CD4-positive, alpha-beta T cell treated with Interleukin-4 for 4 hours (primary cell): ENCODE data around the gene GNB1.

Source experiments
- DNase-seq: peaks from one replicate; pipeline ENCODE4 v3.0.0-alpha.2; 2020

Gene GNB1

DNA sequence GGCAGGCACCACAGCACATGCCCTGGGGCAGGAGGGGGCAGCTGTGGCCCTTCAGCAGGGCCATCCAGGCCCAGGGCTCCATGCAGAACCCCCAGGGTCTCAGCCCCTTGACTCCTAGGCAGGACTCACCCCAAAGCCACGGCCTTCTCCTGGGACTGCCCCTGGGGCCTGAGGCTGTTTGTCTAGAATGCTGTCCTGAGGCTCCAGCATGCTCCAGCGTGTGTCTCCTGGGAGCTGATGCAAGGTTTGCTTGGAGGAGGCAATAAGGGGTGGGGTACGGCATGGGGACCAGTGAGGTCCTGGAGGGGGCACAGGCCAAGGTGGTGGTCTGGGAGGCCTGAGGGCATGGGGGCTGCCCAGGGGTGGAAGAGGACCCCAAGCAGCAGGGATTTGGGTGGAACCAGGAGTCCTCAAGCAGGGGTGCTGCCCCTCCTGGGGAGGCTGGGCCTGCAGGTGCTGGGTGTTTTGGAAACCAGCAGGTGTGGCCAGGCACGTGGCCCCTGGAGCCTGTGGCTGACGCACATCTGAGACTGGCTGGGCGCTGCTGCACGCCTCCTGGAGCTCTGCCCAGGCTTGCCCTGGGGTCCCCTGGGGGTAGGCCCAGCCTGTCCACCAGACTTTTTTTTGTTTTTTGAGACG lies 16.3 kb upstream of the GNB1 start:
- DNase-seq = no peak

DNA sequence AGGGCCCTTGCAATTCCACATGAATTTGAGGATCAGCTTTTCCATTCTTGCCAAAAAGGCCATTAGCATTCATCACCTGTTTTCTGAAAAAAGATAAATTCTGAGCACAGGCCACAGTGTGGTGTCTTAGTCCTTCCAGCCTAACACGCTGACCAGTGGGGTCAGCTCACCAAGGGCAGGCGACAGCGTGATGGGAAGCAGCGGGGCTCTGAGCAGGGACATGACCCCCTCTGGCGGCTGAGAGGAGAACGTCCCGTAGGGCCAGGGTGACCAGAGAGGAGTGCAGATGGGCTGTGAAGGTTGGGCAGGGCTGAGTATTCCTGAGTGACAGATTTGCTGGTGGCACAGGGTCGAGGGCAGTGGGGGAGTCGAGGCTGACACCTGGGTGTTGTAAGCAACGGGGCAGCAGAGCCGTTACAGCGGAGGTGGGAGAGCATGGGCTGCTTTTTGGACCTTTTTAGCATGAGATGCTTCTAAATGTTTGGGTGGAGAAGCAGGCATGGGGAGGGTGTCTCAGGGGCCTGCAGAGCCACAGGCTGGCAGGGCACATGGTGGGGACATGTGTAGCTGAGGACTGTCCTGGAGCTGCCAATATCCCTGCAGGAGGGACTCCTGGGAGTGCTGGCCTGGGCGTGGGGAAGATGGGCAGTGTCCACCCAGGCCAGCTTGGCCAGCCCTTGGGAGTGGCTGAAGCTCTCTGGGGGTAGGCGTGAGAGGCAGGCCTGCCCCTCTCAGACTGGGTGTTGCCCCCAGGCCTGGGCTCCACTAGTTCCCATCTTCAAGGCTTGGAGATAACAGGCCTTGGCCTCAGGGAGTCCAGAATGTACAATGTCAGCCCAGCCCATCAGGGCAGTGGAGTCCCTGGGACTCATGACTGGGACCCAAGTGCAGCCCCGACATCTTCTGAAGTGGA lies 15.6 kb upstream of the GNB1 start:
- DNase-seq = peak; percentile 64

DNA sequence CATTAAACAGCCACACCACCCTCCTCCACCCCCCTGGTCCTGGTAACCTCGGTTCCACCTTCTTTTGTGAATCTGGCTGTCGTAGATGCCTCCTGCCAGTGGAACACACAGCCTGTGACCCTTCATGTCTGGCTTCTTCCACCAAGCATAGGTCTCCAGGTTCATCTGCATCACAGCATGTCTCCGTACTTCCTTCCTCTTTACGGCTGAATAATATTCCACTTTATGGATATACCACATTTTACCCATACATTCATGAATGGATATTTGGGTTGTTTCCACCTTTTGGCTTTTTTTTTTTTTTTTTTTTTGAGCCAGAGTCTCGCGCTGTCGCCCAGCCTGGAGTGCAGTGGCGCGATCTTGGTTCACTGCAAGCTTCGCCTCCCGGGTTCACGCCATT lies 12.3 kb upstream of the GNB1 start:
- no peak for DNase-seq

DNA sequence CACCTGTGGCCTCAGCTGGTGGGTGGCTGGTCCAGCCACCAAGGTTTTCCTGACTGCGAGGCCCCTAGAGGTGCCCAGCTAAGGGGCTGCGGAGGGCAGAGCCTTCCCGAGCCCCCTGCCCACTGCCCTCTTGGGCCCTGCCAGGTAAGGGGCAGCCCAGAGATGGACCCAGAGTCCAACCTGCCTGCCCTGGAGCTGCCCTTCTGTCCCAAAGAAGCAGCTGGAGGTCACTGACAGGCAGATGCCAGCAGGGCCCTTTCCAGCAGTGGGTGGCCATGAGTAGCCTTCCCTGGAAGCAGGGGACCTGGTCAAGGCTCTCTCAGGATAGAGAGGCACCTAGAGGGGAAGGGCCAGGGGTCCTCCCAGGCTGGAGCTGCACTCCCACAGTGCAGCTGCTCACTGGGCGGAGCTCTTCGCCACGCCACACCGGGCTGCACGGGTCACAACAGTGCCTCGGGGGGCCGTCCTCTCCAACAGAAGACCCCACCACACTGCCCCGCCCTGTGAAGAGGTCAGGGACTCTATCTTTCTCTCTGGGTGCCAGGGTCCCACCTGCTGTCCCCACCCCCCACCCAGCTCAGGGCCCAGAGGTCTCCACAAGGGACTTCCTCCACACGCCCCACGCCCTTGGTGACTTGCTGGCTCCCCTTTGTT lies 10.9 kb upstream of the GNB1 start:
- no peak for DNase-seq

DNA sequence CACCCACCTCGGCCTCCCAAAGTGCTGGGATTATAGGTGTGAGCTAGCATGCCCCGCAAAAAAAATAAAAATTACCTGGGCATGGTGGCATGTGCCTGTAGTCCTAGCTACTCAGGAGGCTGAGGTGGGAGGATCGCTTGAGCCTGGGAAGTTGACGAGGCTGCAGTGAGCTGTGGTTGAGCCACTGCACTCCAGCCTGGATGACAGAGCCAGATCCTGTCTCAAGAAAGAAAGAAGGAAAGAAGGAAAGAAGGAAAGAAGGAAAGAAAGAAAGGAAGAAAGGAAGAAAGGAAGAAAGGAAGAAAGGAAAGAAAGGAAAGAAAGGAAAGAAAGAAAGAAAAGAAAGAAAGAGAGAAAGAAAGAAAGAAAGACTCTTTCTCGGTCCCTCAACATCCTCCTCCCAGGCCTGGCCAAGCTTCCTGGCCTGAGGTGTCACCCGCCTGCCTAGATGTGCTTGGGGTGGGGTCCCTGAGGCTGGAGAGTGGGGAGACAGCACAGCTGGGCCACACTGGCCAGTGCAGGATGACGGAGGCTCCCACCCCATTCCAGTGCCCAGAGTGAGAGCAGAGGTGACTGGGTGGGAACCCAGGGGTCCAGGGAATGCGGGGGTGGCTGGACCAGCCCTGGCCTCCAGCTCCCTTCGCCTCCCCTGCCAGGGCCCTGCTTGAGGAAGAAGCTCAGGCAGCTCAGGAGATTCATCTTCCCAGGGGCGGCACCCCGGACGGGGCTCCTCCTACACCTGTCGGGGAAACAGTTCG lies 10.2 kb upstream of the GNB1 start:
- DNase-seq = no peak

DNA sequence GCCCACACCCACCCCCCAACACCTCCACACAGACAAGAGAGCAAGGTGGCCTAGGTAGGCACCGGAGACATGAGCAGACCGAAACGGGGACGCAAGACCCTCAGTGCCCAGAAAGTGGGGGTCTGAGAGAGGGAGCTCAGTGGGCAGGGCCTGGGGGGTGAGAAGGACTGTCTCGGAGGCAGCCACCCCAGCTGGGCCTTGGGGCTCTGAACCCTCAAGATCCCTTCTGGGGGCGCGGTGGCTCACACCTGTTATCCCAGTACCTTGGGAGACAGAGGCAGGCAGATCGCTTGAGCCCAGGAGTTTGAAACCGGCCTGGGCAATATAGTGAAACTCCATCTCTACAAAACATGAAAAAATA lies 9.1 kb upstream of the GNB1 start:
- DNase-seq = no peak

DNA sequence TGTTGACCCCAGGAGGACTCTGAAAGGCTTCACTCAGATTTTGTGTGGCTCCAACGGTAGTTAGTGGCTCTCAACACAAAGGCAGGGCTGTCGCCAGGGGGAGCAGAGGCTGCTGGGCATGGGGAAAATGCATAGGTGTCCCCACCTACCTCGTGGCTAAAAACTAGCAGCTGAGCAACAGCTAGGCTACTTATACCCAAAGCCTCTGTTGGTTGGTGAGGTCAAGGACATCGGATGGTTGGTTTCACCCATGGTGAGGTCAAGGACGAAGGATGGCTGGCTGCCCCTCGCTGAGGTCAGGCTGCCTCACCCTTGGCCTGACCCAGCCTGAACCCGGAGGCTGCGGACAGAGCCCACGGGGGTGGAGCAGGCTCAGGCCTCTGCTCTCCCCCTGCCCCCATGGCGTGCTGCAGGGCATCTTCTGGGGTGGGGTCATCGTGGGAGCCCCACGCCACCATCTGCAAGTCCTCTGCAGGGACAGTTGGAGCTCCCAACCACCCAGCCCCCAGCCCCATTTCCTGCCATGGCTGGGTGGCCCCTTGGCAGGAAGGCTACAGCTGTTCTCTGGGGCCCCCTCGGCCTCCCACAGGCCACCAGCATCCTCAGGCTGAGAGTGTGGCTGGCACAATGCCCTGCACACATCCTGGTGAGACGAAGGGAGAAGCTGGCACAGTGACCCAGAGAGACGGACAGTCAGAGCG lies 8.5 kb upstream of the GNB1 start:
- DNase-seq = no peak

DNA sequence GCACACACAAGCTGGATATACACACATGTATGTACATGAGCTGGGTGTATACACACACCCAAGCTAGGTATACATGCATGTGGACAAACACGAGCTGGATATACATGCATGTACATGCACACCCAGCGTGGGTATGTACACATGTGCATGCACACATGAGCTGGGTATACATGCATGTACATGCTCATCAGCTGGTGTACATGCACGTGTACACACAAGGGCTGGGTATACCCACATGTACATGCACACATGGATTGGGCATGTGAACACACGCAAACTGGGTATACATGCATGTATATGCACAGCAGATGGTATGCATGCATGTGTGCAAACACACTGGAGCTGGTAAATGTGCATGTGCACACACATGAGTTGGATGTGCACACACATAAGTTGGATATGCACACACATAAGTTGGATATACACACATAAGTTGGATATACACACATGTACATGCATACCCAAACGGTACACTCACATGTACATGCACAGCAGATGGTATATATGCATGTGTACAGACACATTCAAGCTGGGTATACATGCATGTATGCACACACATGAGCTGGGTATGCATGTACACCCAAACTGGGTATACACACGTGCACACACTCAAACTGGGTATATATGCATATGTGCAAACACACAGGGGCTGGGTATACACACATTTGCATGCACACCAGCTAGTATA lies 7.5 kb upstream of the GNB1 start:
- DNase-seq = no peak

DNA sequence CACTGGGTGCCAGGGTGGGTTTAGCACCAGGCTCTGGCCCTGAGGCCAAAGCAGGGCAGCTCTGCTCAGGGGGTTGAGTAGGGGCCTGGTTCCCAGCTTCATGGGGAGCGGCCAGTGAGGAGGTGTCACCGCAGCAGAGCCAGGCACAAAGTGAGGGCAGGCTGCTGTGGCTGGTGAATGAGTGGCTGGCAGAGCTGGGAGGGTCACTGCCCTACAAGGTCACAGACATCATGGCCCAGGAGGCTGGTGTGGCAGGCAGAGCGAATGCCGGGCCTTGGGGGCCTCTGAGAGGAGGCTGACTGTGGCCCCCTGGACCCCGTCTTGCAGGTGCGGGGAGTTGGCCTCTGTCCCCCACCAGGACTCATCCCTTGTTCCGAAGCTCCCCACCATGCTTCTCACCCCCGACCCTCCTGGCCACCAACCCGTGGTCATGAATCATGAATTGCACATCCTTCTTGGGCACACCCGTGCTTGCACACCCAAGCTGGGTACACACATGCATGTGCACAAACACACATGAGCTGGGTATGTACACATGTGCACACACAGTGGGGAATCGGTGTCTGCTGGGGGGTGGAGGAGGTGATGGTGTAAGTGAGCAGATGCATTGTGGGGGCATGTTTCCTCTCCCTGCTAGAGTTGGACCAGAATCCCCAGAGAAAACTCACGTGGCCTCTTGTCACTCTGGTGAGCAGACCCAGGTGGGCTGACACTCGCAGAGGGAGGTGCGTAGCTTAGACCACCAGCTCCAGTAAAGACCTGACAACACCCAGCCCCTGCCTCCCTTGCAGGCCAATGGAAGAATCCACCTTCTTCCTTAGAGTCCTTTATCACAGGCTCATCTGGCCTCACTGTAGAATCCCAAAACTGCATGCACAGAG lies 4.8 kb upstream of the GNB1 start:
- DNase-seq = no peak

DNA sequence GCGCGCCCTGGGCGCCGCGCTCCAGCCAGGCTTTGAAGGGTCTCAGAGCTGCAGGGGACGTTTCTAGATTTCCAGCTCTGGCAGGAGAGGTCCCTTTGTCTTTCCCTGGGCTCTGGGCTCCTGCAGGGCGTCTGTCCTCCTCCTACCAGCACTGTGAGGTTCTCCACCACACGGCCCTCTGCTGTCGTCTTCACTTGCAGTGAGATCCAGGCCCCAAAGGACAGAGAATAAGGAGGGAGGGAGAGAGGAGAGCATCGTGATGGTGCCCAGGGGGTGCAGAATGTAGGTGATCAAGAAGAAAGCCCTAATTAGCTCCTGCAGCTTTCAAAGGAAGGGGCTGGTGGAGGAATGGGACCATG lies 4.2 kb upstream of the GNB1 start:
- no peak for DNase-seq

DNA sequence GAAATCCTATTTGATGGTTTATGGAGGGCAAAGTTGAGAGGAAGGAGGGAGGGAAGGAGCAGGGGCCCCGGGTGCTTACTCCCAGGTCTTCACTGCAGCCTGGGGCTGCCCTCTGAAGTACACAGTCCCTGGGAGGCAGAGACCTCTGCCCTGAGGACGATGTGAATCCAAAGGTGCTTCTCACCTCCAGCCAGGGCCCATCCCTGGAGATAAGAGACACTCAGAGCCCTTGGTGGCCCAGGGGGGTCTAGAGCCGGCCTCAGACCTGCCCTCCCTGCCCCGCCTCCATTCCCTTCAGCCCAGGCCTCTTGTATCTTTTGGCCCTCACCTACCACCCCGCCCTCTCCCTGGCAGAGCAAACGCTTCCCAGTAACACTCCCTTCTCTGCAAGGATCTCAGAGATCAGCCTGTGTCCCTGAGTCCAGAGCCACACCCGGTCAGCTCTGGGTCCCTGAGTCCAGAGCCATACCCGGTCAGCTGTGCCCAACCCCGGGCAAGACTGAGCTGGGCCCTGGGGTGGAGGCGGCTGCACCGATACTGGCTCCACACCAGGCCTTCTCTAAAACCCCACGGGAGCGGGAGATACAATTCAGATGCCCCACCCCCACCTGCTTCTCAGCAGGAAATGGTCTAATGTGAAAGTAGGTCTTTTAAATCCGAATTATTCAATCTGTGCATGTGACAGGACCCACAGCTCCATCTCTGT lies 3.6 kb upstream of the GNB1 start:
- DNase-seq = no peak

DNA sequence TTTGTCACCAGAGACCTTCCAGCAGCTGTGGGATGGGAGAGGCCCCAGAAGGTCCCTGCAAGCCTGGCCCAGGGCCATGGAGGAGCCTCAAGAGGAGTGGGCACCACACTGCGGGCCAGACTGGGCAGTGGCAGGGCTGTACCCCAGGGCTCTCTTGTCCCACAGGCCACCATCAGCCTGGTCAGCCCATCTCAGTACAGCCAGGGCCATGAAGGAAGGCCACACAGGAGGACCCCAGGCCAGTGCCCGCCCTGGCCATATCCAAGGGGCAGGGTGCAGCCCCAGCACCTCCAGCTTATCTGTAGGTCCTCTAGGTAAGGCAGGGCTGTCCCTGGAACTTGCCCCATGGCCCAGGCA lies 3.1 kb upstream of the GNB1 start:
- DNase-seq = no peak

DNA sequence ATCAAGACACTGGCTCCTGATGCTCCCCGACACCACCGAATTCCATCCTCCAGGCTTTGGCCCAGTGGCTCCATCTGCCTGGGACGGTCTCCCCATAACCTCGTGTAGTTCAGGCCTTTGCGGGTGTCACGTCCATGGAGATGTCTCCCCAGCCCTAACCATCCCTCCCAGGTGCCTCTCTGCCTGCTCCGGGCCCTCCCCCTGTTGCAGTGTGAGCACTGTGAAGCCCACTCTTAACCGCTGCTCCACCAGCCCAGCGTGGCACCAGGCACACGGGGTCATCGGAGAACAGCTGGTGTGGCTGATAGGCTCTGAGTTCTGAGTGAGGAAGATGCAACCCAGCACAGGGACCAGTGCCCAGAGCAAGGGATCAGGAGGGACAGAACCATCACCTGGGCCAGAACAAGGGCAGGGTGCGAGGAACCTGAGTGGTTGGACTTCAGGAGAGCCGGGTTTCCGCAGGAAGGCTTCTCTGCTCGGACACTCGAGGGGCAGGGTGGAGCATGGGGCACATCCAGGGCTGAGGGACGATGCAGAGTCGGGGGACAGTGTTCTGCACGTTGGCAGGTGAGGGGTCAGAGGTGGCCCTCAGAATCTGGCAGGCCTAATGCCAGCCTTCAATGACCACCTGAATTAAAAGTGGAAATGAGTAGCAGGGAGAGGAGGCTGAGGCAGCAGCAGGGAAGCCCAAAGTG lies 2.6 kb upstream of the GNB1 start:
- no peak for DNase-seq

DNA sequence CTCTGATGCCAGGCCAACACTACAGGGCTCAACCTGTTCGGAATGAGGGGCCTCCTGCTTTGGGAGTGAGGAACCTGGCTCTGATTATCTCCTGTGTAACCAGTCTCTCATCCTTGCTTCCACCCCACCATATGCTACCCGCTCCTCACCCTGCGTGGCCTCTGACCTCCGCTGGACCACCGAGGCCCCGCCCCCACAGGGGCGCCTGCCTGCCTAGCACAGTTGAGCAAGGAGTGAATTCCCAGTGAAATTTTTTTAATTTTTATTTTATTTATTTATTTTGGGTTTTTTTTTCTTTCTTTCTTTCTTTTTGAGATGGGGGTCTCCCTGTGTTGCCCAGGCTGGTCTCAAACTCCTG lies 1.9 kb upstream of the GNB1 start:
- no peak for DNase-seq

DNA sequence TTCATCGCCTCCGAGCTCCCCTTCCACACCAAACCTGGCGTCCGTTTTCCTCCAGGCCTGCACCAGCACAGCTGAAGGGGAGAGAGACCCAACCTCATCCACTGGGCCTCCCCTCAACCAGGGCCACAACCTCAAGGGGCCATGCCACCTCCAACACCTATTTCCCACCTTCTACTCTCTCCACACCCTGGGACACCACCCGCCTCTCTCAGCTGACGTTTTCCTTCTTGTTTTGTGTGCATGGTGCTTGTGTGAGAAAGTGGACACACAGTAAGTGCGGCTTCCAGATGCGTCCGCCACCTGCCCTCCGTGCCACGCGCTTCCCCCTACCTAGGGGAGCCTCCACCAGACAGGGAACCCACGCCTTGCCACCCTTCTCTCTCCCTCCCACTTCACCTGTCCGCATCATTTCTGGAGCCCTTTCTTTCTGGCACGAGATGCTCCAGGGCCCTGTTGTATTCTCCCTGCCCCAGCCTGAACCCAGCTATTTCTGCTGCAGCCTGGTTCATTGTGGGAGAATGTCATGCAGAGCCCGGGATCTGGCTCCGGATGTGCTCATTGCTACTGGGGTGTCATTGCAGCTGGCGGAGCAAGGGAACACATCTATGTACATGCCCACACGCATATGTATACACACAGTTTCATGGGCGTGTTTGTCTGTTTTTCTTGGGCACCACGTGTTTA lies 1.3 kb upstream of the GNB1 start:
- no peak for DNase-seq

DNA sequence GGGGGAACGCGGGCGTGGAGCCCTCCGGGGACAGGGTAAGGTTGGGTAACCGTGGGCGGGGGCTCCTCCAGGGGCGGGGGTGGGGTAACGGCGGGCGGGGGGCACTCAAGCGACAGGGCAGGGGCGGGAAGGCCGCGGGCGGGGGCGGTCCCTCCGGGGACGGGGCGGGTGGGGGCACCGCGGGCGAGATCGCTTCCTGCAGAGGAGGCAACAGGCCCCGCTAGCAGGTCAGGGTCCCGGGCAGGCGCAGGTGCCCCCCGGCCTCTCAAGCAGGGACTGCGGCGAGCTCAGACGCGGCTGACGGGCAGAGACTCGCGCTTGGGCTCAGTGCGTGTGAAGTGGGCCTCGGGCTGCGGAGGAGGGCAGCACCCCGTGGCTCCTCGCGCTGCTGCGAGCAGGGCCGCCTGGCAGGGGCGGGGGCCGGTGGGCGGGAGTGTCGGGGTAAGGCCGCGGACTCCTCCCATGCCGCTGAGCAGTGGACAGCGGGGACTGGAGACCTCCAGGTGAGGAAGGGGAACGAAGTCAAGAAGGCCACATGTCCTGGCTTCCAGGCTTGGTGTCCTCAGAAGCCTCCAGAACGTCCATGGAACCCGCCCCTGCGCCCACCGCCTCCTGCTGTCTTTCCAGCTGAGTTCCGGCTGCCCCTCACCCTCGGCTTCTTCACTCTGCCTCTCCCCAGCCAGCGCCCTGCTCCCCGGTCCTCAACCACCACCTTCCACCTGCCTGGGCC lies 627 bp upstream of the GNB1 start:
- DNase-seq = peak; percentile 57

DNA sequence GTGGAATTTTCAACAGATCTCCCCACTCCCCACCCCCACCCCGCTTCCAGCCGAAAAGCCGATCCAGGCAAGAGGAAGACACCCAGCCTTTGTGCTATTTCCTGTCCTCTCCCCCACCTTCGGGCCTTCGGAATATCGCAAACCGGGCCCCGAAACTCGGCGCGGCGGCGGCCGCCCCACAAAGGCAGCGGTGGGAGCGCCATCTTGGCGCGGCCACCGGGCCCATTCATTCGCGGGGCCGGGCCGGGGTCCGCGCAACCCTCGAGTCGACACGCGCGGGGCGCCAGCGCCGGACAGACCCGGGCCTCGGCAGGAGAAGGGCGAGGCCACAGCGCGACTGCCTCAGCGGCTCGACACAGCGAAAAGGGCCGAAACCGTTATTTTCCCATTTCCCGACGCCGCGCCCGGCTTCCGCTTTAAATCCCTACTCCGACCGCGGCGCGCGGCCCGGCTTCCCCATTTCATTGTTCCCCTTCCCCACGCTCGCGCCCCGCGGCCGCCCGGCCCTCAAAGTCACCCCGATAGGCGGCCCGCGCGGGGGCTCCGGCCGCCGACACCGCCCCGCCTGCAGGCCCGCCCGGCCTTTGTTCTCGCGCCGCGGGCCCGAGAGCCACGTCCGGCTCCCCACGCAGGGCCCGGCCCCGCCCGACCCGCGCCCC lies 911 bp downstream of the GNB1 start:
- no peak for DNase-seq

DNA sequence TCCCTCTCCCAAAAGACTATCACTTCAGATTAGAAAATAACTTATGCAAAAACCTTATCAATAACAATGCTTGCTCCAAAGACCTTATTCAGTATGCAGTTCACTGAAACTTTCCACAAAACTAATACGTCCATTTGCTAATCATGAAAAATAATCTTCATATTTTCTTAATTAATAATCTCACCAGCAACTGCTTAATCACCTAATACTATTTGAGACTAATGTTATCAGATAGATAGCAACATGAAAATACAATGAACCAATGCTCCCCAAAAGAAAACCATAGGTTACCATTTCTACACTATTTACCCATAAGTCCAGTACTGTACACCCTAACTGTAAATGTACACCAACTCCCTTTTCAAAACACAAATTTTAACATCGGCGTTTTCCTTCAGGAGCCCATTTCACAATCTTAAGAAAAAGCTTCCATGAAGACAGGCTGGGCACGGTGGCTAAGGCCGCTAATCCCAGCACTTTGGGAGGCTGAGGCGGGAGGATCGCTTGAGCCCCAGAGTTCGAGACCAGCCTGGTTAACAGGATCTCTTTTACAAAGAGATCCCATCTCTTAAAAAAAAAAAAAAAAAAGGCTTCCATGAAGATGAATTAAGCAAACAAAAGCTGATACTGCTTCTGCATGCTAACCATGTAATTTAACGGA lies 1.7 kb downstream of the GNB1 start:
- no peak for DNase-seq
